ENCODE measurements around the gene LAMA2. TPM values are rescaled to one million over a fixed set of nuclear protein-coding genes. Genes with fewer than 3 reads are reported as not detected.

Gene LAMA2
- total and polyA plus RNA-seq, 2 of the 8 experiments (the other 6 are each of a cell fraction or from before 2014, with no cell fraction given): 1.3 to 3.8 TPM

DNA sequence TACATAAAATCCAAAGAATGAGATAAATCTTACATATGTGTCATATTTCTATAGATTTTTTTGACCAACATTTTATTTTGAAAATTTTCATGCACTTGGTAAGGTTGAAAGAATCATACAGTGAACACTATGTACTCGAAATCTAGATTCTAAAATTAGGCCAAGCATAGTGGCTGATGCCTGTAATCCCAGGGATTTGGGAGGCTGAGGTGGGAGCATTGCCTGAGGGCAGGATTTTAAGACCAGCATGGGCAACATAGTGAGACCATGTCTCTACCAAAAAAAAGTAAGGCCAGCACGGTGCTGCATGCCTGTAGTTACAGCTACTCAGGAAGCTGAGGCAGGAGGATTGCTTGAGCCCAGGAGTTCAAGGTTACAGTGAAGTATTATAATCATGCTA lies 158.6 kb downstream of the LAMA2 start (continued):
- no peak for TF ChIP-seq KDM4A (IDR thresholded peaks at IDR 0.05; ENCODE audit: low read depth, low read length, severe bottlenecking)
